ENCODE measurements around the gene CAMK2A. TPM values are rescaled to one million over a fixed set of nuclear protein-coding genes. Genes with fewer than 3 reads are reported as not detected.

The CAMK2A gene
- total RNA-seq, 4 donors from 2014 or later: 0.20 to 2.4 (median 1.3) TPM

GRCh38 chr5:150181766-150182545 is 107.6 kb downstream of the CAMK2A start:
- DNase-seq (ENCODE audit: low spot score in 2 of 2): no peak
- H3K27ac ChIP-seq: peak overlapping the region in 3 of 4 donors; percentile 50 to 75 (median 67)
- no peaks in the 10 kb centered on the region for H3K36me3 ChIP-seq
- H3K9me3 ChIP-seq: no peaks in the 10 kb centered on the region
- TF ChIP-seq POLR2A (IDR thresholded peaks at IDR 0.05) (no peak), CTCF (IDR thresholded peaks at IDR 0.05) (no peak), EP300 (IDR thresholded peaks at IDR 0.05) (no peak)
- H3K4me3 ChIP-seq: no peak overlapping the region
- H3K4me1 ChIP-seq: peaks cover 0 to 29% (median 10%) of the 10 kb centered on the region in 4 donors
- WGBS, 2 donors: 88 to 90% methylated on average over 9 of the region's 9 CpGs
- H3K27me3 ChIP-seq: no peaks in the 10 kb centered on the region

- Histone ChIP-seq H3K27ac (peak overlapping the region in 3 of 4 donors; percentile 50 to 75 (median 67)), H3K4me1 (peaks cover 0 to 38% (median 10%) of the 10 kb centered on the region in 4 donors), H3K9me3 (no peaks in the 10 kb centered on the region), H3K36me3 (no peaks in the 10 kb centered on the region), H3K27me3 (no peaks in the 10 kb centered on the region), H3K4me3 (no peak overlapping the region)
- no peak for TF ChIP-seq EP300 (IDR thresholded peaks at IDR 0.05)
- no peak for TF ChIP-seq CTCF (IDR thresholded peaks at IDR 0.05)
- no peak for TF ChIP-seq POLR2A (IDR thresholded peaks at IDR 0.05)
- DNase-seq (ENCODE audit: low spot score in 2 of 2): no peak
- WGBS, 2 donors: 51 to 57% methylated on average over 5 of the region's 5 CpGs
Measured at GRCh38 chr5:150181027-150181426, 108.5 kb downstream of the CAMK2A start.

GRCh38 chr5:150180241-150181026 is 109.1 kb downstream of the CAMK2A start:
- Histone ChIP-seq H3K27ac (peak overlapping the region; percentile 43 to 75 (median 71)), H3K4me3 (no peak overlapping the region), H3K4me1 (peaks cover 0 to 41% (median 10%) of the 10 kb centered on the region in 4 donors), H3K36me3 (no peaks in the 10 kb centered on the region), H3K9me3 (no peaks in the 10 kb centered on the region), H3K27me3 (no peaks in the 10 kb centered on the region)
- DNase-seq (ENCODE audit: low spot score in 2 of 2): peak; percentile 63 to 75
- WGBS, 2 donors: 44 to 59% methylated on average over 18 of the region's 18 CpGs
- TF ChIP-seq POLR2A (IDR thresholded peaks at IDR 0.05) (no peak), CTCF (IDR thresholded peaks at IDR 0.05) (no peak), EP300 (IDR thresholded peaks at IDR 0.05) (peak in 1 of 2 donors; percentile 72)

GRCh38 chr5:150179019-150179620 is 110.5 kb downstream of the CAMK2A start:
- 72 to 81% methylated on average over 7 of the region's 7 CpGs for WGBS, 2 donors
- Histone ChIP-seq H3K4me3 (no peak overlapping the region), H3K4me1 (peaks cover 0 to 44% (median 10%) of the 10 kb centered on the region in 4 donors), H3K27ac (peak overlapping the region; percentile 43 to 75 (median 71)), H3K9me3 (no peaks in the 10 kb centered on the region), H3K36me3 (no peaks in the 10 kb centered on the region), H3K27me3 (no peaks in the 10 kb centered on the region)
- no peak for DNase-seq (ENCODE audit: low spot score in 2 of 2)
- TF ChIP-seq POLR2A (IDR thresholded peaks at IDR 0.05): no peak
- no peak for TF ChIP-seq EP300 (IDR thresholded peaks at IDR 0.05)
- TF ChIP-seq CTCF (IDR thresholded peaks at IDR 0.05): no peak

Measured in tibial nerve (tissue), 4 donors.